AG04449 (cell line): ENCODE results near the gene NECTIN4.

Source experiments
- CTCF ChIA-PET: fragments of 350-600 bp; formaldehyde crosslinking; extraction: SDS; loops from one replicate; lab custom pipeline; 2021; ENCODE audit warnings: antibody characterized with exemption; lab: Yijun Ruan, JAX
- POLR2A ChIA-PET: fragments of 400-600, 350-600 bp; formaldehyde crosslinking; extraction: SDS; loops from one replicate; lab custom pipeline; 2020; ENCODE audit warnings: antibody characterized with exemption, inconsistent platforms; lab: Yijun Ruan, JAX
- DNase-seq: peaks from one replicate; pipeline ENCODE4 v3.0.0-alpha.2; 2010; ENCODE audit warnings: low read depth, low spot score
- H3K4me3 ChIP-seq: 2 replicates; pipeline ENCODE4 v1.5.1; 2011; ENCODE audit warnings: low read depth, mild to moderate bottlenecking, control low read depth, low read length
- TF ChIP-seq, protein P1 (sequence below): IDR thresholded peaks from one replicate; pipeline ENCODE4 v1.5.1; 2011; ENCODE audit warnings: mild to moderate bottlenecking, moderate library complexity, low read length, control low read depth, inconsistent platforms; ENCODE audit not compliant: insufficient read depth; ENCODE audit errors: missing control alignments

Gene NECTIN4

DNA sequence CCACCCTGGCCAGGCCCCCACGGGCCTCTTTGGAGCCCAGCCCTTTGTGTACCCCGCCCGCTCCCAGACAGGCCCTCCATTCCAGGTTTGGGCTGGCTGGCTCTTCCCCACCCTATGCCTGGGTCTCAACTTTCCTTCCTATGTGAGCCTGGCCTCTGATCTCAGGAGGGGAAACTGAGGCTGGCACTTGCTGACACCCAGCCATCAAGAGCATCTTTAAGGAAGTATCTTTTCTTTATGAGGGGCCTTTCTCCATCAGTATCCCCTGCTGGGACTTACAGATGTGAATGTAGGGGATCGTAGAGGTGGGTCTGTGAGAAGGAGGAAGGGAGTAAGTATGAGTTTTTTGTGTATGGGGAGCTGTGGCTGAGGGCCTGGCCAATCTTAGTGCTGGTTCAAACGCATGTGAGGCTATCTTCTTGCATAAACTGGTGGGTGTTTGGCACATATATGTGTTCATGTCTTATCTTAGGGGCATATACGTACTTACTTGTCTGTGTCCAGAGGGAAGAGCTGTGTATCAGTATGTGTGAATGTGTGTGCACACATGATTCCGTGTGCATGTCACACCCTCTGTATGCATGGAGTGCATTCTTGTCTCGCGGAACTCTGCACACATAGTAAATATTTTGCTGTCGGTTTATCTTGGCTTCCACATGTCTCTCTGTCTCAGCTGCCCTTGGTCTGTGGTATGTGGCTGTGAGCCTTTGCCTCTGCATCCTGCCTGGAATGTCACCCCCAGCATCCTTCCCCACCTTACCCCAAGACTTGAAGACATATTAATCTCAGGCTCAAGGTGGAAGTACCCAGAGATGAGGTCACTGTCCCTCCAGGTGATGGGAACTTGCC is 5.4 kb downstream of the NECTIN4 start:
- no peak for DNase-seq
- no peak overlapping the region for H3K4me3 ChIP-seq
- CTCF ChIA-PET: interaction anchor here (1.0 to 7.8 kb wide), 6 partner anchors 10 to 94 kb away, joined by 3 to 82 read pairs (median 12); partner anchors contain the start of gene KLHDC9
- POLR2A ChIA-PET: interaction anchor here (0.7 kb wide), 1 partner anchor 39 kb away, joined by 3 read pairs; the partner anchor contains the start of gene USF1
- TF ChIP-seq, protein P1, sequence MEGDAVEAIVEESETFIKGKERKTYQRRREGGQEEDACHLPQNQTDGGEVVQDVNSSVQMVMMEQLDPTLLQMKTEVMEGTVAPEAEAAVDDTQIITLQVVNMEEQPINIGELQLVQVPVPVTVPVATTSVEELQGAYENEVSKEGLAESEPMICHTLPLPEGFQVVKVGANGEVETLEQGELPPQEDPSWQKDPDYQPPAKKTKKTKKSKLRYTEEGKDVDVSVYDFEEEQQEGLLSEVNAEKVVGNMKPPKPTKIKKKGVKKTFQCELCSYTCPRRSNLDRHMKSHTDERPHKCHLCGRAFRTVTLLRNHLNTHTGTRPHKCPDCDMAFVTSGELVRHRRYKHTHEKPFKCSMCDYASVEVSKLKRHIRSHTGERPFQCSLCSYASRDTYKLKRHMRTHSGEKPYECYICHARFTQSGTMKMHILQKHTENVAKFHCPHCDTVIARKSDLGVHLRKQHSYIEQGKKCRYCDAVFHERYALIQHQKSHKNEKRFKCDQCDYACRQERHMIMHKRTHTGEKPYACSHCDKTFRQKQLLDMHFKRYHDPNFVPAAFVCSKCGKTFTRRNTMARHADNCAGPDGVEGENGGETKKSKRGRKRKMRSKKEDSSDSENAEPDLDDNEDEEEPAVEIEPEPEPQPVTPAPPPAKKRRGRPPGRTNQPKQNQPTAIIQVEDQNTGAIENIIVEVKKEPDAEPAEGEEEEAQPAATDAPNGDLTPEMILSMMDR: no peak

DNA sequence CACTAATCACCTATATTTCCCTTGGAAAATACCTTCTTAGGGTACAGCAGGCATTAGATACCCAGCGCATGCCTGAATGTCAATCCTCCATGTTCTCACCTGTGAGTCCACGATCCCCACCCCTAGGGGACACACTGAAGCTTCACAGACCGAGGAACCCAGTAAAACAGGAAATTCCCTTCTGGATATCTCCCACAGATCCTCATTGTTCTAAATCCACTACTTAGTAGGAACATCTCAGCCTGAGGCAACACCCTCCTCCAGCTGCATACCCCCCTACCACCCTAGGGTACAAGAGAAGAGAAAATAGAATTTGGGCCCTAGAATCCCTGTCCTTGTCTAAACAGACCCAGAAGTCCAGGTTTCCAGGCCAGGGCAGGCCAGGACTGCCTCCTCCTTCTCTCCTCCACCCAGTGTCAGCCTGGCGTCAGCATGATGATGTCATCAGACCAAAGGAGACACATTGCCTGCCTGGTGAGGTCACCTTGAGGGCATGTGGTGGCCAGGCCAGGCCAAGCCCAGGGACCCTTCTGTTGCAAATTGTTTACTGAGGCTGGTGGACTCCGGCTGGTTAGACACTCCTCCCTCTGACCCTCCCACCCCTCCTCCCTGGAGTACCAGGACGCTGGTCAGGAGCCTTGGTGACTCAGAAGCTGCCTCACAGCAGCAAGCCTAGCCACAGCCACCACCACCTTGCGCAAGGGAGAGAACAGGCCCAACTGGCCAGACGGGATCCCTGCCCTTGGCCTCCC is 6.2 kb downstream of the NECTIN4 start:
- CTCF ChIA-PET: interaction anchor here (1.0 to 7.8 kb wide), 6 partner anchors 11 to 93 kb away, joined by 3 to 82 read pairs (median 19); partner anchors contain the start of gene KLHDC9
- TF ChIP-seq, protein P1: no peak
- POLR2A ChIA-PET: no interaction called here
- no peak overlapping the region for H3K4me3 ChIP-seq
- no peak for DNase-seq

DNA sequence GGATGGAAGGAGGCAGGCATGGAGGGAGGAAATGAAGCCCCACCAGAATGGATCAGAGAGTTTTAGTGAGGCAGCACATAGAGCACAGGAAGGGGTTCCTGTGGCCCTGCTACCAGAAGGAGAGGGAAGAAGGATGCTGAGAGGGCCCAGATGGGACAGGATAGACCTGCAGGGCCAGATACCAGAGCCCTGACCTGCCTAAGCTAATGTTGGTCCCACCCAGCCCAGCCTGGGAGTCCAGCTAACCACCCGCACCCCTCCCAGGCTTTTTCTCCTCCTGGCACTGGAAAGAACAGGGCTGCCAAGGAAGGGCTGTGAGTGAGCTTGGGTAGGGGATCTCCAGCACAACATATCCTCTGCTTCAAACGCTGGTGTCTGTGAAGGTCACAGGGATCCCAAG is 6.9 kb downstream of the NECTIN4 start:
- no peak overlapping the region for H3K4me3 ChIP-seq
- CTCF ChIA-PET: interaction anchor here (1.0 to 7.8 kb wide), 6 partner anchors 11 to 92 kb away, joined by 3 to 82 read pairs (median 11); partner anchors contain the start of gene KLHDC9
- POLR2A ChIA-PET: no interaction called here
- DNase-seq: no peak
- TF ChIP-seq, protein P1: no peak

DNA sequence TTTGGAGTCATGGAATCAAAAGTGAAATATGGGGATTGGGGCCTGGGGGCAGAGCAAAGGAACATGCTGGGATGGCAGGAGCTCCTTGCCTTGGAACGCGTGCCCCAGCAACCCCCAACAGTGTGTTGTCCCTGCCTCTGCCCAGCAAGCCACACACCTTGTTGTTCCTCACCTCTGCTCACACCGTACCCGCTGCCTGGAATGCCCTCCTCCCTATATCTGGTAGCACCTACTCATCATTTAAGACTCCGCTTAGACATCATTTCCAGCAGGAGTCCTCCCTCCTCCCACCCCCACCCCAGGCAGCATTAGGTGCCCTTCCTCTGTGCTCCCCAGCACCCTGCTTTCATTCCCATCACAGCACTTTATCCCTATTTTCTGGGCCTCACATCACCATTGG is 7.8 kb downstream of the NECTIN4 start:
- no peak for DNase-seq
- TF ChIP-seq, protein P1: no peak
- CTCF ChIA-PET: interaction anchor here (2.0 to 5.4 kb wide), 3 partner anchors 10 to 15 kb away, joined by 16 to 19 read pairs (median 19); no protein-coding TSS in a partner anchor
- no peak overlapping the region for H3K4me3 ChIP-seq
- POLR2A ChIA-PET: no interaction called here

DNA sequence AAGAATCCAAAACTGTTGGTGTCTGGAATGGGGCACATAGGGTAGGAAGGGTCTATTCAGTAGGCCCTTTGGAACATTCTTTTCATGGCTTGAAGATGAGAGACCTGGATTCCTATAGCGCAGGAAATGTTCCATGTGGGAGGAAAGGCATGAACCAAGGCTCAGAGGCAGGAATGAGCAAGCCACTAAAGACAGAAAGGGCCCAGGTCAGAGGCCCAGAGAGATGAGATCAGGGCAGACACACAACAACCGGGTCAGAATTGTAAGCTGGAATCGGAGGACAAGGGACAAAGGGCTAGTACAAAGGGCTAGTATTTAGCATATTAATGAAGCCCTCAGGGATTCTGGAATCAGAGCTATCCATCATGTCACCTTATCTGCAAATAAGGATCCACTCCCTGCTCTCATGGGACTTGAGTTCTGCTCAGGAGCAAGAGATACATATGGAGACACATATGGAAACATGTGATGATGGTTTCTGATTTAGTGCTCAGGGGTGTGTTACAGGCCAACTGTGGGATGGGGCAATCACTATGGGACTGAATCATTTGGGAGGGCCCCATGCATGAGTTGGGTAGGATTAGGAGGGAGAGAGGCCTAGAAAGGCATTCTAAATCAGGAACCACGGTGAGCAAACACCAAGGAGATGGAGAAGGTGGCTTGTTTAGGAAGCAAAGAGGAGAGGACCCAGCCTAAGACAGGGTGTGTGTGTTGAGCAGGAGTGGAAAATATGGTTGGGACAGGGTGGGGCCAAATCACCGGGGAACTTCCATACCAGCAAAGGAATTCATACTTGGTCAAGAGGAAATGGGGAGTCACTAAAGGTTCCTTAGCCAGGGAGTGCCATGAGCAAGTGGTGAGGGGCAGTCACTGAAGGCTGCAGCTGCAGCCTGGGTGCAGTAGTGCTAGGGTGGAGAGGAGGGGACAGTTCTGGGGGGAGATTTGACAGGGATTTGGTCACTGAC is 8.6 kb downstream of the NECTIN4 start:
- CTCF ChIA-PET: interaction anchor here (0.6 to 5.4 kb wide), 6 partner anchors 9 to 83 kb away, joined by 3 to 19 read pairs (median 10); no protein-coding TSS in a partner anchor
- no peak overlapping the region for H3K4me3 ChIP-seq
- TF ChIP-seq, protein P1: no peak
- no peak for DNase-seq
- POLR2A ChIA-PET: interaction anchor here (0.6 kb wide), 1 partner anchor 979 kb away, joined by 3 read pairs; no protein-coding TSS in a partner anchor
